HL-60/S4 treated with retinoic acid at 250 ng/mL for 4 days and 3 days (cell line): ENCODE data around the gene CRTC3.

Source experiments
- in situ Hi-C: fragments of 300-500 bp; cut with MboI; formaldehyde crosslinking; loops from 2 replicates; pipeline ENCODE4 v1.7.0; 2022; ENCODE audit warnings: low sequenced_read_pairs

The CRTC3 gene

DNA sequence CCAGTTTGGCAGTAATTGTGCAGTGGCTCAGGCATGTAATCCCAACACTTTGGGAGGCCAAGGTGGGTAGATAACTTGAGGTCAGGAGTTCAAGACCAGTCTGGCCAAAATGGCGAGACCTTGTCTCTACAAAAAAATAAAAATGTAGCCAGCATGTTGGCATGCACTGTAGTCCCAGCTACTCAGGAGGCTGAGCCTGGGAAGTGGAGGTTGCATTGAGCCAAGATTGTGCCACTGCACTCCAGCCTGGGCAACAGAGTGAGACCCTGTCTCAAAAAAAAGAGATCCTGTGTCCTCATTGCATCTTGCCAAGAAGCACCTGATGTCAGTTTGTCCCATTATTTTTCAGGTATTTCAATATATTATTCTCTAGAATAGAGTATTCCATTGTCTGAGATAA, 61.8 kb downstream of the CRTC3 start:
- in situ Hi-C loops: no loop called here

DNA sequence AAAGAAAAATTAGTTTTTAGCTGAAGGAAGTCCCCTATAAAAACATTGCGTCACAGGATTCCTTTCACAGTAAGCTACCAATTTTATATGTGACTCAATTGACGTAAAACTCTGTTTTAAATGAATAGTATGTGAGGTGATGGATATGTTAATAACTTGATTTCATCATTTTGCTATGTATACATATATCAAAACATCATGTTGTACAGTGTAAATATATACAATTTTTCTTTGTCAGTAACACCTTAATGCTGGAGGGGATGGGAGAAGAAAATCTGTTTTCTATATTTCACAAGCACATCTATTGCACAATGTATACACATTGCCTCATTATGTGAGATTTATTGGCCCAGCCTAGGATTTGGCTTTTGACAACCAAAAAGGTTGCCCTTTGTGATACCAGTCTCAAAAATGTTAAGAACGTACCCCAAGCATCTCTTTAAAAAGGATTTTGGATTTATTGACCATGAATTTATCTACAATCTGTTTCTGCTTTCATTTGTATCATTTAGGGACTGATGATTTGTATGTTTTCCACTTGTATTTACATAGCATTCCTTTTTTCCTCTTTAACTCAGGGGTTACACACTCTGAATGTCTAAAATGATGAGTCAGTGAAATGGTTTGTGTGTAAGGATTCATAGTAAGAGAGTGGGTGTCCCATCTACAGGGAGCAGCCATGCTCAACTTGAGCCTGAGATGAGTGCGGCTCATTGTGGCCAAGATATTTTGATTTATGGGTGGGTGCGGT, 62.6 kb downstream of the CRTC3 start:
- in situ Hi-C loops: no loop called here

DNA sequence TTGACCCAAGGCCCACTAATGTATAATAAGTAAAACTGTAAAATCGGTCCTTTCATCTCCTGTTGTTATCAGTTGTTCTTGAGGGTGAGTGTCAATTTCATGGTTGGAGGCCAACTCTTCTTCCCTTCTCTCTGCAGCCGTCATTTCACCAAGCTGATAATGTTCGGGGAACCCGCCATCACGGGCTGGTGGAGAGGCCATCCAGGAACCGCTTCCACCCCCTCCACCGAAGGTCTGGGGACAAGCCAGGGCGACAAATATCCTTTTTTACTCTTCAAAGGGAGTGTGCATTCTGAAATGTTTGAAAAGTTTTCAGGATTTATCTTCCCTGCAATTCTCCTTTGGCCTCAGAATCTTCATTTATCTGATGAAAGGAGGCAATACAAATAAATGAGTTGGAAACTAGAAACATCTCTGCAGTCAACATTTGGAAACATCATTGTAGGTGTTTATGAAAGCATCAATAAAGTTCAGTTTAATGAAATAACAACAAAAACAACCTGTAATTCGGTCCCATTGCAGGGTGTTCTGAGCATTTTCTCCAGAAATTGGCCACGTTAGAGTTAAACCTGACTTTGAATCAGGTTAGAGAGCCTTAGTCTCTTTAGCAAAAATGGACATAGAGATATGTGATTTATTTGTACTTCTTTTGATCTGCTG, 63.9 kb downstream of the CRTC3 start:
- in situ Hi-C loops: no loop called here

DNA sequence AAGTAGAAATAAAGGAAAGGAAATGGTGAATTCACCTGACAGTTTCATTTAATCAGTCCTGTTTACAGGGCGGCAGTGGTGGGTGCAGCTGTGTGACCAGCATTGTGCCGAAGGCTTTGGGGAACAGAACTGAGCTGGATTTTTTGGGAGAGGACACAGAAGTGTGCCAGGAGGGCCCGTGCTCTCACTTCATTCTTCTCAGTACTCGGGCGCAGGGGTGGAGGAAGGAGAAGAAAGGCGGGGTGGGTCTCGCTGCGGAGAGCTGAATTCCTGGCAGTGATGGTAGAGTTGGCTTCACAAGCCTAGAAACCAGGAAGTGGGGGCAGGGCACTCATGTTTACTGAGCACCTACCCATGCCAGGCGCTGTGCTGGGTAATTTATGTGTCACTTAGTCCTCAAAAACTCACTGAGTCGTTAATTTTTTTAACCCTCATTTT, 64.6 kb downstream of the CRTC3 start:
- in situ Hi-C loops: no loop called here

DNA sequence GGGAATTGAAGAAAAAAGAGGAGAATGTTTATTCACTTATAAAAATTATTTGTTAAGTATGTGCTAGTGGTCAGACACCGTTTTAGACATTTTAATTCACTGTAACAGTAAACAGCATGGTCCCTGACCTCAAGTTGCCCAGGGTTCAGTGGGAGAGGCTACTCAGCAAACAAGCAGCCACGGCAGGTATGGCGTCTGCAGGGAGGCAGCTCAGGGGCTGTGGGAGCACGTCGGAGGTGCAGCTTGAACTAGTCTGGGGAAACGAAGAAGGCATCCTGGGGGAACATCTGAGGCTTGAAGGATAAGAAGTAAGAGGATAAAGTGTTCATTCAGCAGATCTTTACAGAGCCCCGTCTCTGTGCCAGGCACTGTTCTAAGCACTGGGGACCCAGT, 66.0 kb downstream of the CRTC3 start:
- in situ Hi-C loops: no loop called here

DNA sequence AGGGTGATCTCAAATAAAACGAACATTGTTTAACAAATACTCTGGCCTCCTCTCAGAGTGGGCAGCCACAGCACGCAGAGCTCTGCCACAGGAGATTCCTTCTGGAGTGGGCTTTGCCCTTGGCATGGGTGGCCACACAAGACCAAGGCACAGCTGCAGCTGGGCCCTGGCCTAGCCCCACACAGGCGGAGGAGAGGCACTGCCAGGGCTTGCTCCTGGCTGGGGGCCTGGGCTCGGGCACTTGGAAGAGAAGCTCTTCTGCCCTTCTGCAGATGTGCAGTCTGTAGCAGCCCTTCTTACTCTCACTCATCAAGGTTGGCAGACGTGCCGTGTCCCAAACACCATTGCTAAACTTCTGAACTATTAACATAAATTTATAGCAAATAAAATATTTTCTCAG, 67.2 kb downstream of the CRTC3 start:
- in situ Hi-C loops: no loop called here

DNA sequence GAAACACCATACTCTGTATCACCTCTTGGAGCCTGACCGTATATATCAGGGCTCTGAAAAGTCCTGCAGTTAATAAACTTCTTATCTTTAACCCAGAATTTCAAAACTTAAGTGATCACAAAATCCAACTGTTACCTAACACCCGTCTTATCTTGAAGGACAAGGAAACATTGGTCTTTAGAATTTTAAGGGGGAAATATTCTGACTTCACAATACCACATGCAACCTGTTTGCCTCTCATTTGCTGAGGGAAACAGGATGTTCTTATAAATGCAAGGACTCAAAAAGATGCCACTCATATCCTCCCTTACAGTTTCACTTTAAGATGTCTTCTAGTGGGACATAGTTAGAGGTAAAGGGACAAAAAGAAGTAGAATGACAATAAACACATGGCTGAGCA, 67.9 kb downstream of the CRTC3 start:
- in situ Hi-C loops: no loop called here

DNA sequence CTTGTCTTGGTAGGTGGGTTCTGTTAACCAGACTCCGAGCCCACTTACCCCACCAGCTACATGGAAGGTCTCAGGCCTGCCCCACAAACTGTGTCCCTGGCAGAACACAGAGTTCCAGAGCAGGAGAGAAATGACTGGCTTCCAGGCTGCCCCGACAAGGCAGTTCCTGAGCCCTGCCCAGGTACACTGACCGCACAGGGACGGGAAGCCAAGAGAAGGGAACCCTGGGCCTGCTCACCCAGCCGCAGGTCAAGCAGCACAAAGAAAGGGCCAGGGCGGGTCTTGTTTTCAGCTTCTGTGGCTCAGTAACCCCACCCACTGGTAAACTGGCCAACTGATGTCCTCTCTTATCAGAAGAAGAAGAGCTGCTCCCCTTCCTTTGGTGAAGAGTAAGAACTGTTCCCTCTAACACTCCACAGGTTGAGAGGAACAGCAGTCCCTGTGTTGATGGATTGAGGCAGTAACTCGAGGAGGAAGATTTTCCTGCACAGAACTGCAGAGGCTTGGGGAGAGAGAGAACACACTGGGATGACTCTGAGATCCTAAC, 68.4 kb downstream of the CRTC3 start:
- in situ Hi-C loops: no loop called here

DNA sequence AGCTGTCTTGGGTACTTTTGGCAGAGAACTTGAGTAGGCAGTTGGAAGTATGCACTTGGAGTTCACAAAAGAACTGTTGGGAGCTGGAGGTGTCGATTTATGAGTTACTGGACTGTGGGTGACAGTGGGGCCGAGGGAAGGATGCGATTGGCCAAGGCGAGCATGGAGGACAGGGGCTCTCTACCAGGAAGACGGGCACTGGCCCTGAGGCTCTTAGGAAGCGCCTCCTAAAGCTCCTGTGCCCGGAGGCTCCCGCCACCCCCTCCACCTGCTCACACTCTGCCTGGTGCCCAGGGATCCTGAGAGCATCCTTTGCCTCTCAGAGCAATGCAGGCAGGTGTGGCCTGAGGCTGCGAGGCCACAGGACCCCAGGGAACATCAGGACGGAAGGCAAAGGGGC, 69.0 kb downstream of the CRTC3 start:
- in situ Hi-C loops: no loop called here

DNA sequence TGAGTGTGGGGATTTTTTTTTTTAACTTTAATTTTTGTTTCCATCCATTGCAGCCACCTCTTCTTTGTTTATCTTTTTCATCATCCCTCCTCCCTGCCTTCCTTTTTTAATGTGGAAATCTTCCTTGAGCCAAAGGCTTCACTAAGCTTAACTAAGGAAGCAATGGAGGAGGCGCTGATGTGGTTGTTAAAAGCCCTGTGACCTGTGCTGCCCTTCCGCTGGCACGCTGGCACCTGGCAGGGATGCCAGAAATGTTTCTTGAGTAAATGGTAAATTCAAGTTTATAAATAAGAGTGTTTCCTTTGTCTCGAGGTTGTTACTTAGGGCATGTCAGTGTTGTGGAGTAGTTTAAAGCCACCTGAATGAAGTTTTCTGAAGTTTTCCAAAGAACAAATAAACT, 69.4 kb downstream of the CRTC3 start:
- in situ Hi-C loops: no loop called here

DNA sequence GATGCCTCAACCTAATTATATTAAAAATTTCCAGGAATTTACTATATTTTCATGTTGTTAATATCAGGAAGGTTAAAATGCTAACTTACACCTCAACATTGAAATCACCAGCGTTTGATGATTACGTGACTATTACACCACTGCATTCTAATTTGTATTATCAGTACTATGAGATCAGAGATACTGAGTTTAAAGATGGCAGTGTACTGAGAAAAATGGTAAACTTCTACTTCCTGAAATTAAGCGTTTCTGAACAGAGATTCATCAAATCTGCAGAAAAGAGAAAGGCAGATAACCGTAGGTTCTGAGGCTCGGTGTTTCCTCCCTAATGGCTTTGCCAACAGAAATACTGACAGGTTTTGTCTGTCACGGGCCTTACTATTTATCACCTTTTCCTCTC, 69.9 kb downstream of the CRTC3 start:
- in situ Hi-C loops: no loop called here

DNA sequence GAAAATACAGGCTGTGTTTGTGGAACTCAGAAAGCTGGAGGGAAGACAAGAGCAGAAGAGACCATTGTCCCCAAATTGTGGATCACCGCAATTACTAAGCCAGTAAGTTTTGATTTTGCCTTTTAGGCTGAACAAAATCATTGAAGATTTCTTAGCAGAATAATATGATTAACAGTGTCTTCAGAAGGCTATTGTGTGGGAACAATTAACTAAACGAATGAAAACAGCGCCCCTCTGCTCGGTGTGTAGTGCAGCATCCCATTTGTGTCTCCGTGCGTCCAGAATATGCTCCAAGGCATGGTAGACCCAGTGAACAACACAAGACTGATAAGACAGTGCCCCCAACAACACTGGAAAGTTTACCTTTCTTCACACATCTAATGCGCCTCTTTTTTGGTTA, 71.2 kb downstream of the CRTC3 start:
- in situ Hi-C loops: no loop called here

DNA sequence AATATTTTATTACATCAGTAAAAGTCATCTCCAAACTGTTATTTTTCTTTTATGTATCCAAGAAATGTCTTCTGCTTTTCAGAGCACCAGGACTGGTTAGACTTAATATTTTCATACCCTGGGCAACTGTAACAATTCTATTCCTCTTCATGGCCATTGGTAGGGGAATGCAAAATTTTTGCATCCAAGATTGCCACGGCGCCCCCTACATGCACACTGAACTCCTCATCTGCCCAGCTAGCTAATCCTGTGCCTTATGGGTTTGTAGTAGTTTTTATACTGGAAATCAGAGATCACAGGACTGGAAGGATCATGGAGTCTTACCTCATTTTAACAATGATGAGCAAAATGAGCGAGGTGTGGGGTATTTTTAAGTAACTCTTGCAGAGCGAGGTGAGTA, 74.2 kb downstream of the CRTC3 start:
- in situ Hi-C loops: no loop called here

DNA sequence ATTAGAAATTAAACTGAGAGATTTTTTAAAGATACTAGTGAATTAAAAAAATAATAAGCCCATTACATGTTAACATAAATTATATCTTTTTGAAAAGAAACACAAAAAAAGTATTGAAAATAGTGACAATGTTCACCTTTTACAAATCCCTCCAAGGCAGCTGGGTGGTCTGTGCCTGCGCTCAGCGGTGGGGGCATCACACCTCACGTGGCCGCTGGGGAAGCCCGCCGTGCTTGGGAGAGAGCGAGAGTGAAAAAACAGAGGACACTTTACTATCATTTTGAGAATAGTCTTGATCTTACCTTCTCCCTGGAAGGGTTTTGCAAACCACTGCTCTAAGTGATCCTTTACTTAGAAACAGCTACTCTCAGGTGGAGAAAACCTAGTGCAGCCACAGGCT, 76.9 kb downstream of the CRTC3 start:
- in situ Hi-C loops: no loop called here

DNA sequence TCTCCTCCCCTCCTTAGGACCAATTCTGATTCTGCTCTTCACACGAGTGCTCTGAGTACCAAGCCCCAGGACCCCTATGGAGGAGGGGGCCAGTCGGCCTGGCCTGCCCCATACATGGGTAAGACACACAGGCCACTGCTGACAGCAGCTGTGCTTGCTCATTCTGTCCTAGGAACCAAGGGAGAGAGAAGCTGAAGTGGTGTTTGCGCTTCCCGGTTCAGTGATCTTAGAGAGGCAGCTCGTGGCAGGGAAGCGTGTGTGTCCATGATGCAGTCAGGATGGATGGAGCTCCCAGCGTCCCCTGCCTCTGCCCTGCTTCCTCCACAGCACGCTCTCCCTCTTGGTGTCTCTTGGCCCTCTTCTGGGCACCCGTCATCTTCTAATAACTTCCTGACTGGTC, 77.6 kb downstream of the CRTC3 start:
- in situ Hi-C loops: no loop called here

DNA sequence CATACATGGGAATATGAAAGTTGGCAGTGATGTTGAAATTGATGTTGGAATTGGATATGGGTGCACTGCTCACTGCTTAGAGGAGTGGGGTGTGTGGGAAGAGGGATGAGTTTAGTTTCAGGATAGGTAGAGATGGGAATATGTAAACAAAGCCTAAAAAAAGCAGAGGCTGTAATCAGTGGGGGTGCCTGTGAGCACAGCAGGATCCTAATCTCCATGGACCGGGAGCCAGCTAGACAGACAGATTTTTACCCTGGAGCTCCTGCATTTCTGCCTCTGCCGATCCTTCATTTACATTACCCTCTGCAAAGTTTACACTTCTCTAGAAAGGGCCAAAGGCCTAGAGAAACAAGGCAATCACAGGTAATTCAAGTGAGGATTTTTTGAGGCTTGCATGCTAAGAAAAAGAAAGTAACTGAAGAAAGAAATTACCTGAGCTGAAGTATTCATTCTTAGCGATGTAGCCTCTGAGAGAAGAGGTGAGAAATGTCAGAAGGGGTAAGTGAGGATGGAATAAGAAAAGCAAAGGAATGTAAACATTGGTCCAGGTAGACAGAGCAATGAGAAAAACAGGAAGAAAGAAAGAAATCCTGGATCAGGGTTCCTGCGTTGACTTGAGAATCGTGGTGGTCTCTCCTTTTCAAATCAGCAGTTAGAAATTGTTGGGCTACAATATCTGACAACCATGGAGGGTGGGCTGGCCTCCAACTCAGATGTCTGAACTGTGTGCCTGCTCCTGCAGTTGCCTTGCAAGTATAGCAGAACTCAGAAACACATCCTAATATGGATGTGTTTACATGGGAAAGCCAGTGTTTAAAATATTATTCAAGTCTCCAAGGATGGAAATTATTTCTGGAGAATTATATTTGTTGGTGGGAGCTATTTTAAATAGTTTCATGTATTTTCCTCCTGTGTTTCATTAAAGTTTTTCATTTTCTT, 79.8 kb downstream of the CRTC3 start:
- in situ Hi-C loops: no loop called here

DNA sequence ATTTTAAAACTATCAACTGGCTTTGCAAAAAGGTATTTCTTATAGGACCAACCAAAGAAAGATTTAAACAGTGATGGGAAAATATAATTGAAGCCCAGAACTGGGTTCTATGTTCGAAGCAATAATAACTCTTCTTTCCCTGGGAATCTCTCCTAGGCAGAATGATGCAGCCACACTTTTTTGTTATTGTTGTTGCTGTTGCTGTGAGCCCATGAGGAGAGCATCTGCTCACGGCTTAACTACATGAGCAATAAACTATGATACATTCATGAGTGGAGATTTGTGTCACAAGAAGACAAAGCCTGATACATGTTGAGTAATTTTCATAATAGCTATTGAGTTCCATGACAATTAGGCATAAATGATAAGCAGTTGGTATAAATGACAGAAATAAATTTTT, 80.5 kb downstream of the CRTC3 start:
- in situ Hi-C loops: no loop called here

DNA sequence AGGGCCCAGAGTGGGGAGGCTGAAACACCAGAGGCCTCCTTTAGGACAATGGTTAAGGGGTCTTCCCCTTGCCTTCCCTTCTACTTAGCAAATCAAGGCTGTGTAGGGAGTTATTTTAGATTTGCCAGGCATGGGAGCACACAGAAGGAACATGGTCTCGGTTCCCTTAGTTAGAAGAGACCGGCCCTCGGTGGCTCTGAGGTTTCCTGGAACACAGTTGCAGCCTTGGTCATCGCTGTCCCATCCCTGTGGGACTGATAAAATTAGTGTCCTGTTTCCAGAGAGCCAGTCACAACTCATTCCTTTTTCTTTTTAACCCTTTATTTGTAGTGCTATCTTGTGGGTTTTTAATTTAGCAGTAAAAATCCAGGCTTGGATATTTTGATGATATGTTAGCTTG, 81.4 kb downstream of the CRTC3 start:
- in situ Hi-C loops: no loop called here

DNA sequence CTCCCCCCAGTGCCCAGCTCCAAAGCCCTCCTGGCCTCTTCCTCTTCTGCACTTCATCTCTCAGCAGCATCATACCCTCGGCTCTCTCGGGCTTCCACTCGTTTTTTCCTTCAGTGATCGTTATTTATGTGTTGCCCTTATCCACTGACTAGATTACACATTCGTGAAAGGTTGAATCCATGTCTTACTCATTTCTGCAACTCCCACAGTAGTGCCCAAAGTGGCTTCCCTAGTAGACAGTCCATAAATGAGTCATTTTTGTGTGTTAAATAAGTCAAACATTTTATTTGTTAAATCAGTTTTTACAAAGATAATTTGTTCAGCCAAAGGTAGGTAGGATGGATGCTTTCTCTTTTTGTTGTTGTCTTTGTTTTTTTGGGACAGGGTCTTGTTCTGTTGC, 87.4 kb downstream of the CRTC3 start:
- in situ Hi-C loops: no loop called here

DNA sequence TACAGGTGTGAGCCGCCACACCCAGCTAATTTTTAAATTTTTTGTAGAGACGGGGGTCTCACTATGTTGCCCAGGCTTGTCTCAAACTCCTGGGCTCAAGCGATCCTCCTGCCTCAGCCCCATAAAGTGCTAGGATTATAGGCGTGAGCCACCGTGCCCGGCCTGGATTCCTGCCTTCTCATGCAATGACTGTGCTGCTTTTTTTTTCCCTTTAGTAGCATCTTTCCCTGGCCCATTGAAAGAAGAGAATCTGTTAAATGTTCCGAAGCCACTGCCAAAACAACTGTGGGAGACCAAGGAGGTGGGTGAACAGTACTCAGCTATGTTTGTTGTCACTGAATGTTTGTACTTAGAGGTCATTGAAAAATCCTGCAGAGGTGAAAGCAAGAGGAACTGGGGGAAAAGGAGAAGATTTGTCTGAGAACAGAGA, 88.0 kb downstream of the CRTC3 start:
- in situ Hi-C loops: no loop called here

DNA sequence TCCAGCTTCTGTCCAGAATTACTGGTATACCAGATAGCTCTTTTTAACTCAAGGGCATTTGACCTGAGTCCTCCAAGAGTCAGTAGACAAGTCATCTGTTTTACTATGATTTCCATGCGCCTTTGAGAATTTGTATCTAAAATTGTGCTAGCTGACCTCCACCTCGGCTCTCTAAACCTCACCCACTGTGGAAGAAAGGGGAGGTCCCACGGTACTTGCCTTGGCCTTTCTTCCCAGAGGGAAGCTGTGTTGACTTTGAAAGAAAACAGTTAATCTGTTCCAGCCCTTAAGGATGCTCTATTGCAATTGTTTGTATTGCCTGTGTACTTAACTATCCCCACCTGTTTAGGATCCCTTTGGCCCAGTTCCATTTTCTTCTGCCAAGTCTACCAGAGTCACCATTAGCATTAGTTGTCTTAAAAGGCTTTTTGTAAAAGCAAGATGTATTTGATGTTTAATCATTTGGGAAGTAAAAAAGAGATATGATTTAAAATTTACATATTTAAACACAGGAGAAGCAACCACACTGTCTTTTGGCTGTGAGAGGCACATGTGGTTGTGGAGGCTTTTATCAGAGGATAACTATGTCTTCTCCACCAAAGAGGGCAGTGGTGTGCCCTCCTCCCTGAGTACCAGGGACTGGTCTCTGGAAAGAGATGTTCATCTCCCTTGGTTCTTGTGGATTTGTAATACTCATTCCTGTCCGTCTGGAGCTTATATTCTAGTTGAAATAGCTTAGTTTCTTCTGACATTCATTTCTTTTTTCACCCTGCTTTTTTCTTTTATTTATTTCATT, 88.8 kb downstream of the CRTC3 start:
- in situ Hi-C loops: no loop called here
